Stimulated activated CD4-positive, alpha-beta T cell treated with anti-CD3 and anti-CD28 coated beads, Interleukin-2, amount 100 ng/mL, for 24 hours (primary cell): Measurements from ENCODE around the gene ZNF585A.
A peak's percentile ranks its signal among the peaks of the same experiment; 100 is the strongest.
"Not testable (repeated sequence)": the region's sequence is repeated elsewhere in the genome, so short reads cannot be mapped to it uniquely, and the experiment has no call there.

ENCODE experiments used
- DNase-seq, 2 donors: peaks; one replicate each; pipeline ENCODE4 v3.0.0-alpha.2; 2020

The ZNF585A gene

GRCh38 chr19:37172368-37173366, at the start of gene ZNF585A:
Gene ZNF585A (minus strand): TSS chr19:37172695. CDS start chr19:37169910, 2,785 bp downstream.
- peak; percentile 81 to 89 for DNase-seq

GRCh38 chr19:37221136-37221535, 48.6 kb upstream of the ZNF585A start:
- no peak for DNase-seq

GRCh38 chr19:37220383-37220782, 47.9 kb upstream of the ZNF585A start:
- no peak for DNase-seq

GRCh38 chr19:37218592-37218935, 46.1 kb upstream of the ZNF585A start:
- peak in 1 of 2 donors; percentile 5 for DNase-seq

DNA sequence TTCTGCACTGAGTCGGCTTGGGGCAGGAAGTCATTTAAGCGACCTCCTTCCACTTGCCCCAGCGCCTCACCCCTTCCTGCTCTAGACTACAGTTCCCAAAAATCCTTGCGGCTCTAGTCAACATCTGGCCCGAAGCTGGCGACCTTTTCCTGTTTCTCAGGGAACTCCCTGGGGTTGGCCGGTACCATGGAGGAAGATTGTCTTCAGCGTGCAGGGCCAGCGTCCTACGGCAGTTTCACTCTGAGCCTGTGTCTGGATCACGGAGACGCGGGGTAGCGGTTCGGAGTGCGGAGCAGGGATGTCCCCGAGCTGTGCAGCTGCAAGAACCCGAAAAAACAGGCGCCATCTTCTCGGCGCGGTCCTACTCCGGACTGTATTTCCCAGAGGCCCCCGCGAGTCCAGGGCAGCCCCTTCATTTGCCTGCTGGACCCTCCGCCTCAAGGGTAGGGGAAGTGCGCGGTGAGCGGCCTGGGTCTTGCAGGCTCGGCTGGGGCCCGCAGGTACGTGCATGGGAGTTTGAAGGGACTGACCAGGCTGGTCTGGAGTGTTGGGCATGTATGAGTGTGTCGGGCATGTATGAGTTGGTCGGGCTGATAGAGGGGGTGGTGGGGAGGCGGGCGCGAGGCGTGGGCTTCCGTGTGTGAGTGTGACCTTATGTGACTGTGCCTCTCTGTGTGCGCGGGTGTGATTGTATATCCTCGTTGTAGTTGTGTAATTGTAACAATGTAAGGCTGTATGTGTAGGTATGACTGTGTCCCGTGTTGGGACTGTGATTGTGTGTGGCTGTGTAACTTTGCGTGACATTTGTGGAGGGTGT, 45.5 kb upstream of the ZNF585A start, which contains the start of gene ZNF383:
Gene ZNF383 (plus strand): TSS at position 440 of the 817 bp plus-strand sequence. CDS start 12,240 bp downstream, outside the sequence.
- DNase-seq: peak; percentile 84 to 85

- no peak for DNase-seq
Observed at GRCh38 chr19:37217480-37217774, 44.9 kb upstream of the ZNF585A start.

GRCh38 chr19:37197768-37198167, 25.3 kb upstream of the ZNF585A start:
- no peak for DNase-seq

DNA sequence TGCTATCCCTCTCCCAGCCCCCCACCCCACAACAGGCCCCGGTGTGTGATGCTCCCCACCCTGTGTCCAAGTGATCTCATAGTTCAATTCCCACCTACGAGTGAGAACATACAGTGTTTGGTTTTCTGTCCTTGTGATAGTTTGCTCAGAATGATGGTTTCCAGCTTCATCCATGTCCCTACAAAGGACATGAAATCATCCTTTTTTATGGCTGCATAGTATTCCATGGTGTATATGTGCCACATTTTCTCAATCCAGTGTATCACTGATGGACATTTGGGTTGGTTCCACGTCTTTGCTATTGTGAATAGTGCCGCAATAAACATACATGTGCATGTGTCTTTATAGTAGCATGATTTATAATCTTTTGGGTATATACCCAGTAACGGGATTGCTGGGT, 24.6 kb upstream of the ZNF585A start:
- DNase-seq: not testable (repeated sequence)

DNA sequence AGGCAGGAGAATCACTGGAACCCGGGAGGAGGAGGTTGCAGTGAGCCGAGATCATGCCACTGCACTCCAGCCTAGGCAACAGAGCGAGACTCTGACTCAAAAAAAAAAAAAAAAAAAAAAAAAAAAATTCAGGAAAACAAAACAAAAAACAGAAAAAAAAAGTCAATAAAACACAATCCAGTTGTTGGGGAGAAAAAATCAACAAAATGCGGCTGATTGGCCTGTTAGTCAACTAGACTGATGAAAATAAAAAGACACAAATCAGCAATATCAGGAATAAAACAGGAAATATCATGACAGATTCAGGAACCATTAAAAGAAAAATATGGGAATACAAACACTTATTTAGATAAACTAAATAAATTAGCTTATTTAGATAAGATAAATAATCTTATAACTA, 22.8 kb upstream of the ZNF585A start:
- DNase-seq: not testable (repeated sequence)

GRCh38 chr19:37186071-37186470, 13.6 kb upstream of the ZNF585A start:
- DNase-seq: not testable (repeated sequence)

GRCh38 chr19:37165635-37166034, 6.9 kb downstream of the ZNF585A start:
- no peak for DNase-seq

DNA sequence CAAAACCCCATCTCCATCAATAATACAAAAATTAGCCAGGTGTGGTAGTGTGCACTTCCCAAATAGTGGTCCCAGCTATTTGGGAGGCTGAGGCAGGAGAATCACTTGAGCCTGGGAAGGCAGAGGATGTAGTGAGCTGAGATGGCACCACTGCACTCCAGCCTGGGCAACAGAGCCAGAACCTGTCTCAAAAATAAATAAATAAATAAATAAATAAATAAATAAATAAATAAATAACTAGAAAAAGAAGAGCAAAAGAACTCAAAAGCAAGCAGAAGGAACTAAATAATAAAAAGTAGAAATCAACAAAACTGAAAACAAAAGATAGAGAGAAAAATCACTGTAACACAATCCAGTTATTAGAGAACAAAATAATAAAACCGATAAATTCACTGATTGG, 12.3 kb downstream of the ZNF585A start:
- DNase-seq: no peak

GRCh38 chr19:37148214-37148613, 24.3 kb downstream of the ZNF585A start:
- no peak for DNase-seq

- no peak for DNase-seq
Observed at GRCh38 chr19:37136111-37136510, 36.4 kb downstream of the ZNF585A start.

DNA sequence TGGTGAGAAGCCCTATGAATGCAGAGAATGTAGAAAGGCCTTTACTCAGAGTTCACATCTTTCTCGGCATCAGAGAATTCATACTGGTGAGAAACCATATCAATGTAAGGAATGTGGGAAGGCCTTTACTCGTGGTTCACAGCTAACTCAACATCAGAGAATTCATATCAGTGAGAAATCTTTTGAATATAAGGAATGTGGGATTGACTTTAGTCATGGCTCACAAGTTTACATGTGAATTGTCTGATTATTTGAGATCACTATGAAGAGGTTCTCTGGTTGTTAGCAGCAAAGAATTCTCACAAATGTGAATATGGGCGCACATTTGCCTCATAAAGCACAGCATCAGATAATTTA, 43.7 kb downstream of the ZNF585A start:
- DNase-seq: no peak

DNA sequence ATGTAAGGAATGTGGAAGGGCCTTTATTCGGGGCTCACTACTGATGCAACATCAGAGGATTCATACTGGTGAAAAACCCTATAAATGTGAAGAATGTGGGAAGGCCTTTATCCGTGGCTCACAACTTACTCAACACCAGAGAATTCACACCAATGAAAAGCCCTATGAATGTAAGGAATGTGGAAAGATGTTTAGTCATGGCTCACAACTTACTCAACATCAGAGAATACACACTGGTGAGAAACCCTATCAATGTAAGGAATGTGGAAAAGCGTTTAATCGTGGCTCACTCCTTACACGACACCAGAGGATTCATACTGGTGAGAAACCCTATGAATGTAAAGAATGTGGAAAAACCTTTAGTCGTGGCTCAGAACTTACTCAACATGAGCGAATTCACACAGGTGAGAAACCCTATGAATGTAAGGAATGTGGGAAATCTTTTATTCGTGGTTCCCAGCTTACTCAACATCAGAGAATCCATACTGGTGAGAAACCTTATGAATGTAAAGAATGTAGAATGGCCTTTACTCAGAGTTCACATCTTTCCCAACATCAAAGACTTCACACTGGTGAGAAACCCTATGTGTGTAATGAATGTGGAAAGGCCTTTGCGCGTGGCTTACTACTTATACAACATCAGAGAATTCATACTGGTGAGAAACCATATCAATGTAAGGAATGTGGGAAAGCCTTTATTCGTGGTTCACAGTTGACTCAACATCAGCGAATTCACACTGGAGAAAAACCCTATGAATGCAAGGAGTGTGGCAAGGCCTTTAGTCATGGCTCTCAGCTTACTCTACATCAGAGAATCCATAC, 44.3 kb downstream of the ZNF585A start:
- DNase-seq: no peak

GRCh38 chr19:37122093-37122492, 50.4 kb downstream of the ZNF585A start:
- DNase-seq: not testable (repeated sequence)

DNA sequence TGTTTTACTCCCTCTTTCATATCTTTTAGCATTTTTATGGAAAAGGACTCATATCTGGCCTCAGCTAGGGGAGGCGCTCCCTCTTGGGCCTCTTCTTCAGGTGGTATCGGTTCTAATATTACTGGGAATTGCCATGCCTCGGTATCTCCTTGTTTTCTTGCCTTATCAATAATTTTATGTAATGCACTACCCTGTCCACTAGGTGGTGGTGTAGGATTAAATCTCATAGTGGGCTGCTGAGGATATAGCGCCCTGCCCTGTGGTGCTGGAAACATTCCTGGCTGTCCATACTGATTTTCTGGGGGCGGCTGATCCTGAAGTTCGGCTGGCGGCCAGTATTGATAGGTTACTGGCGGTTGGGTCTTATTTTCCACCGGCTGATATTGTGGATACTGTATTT, 58.5 kb downstream of the ZNF585A start:
- DNase-seq: no peak

DNA sequence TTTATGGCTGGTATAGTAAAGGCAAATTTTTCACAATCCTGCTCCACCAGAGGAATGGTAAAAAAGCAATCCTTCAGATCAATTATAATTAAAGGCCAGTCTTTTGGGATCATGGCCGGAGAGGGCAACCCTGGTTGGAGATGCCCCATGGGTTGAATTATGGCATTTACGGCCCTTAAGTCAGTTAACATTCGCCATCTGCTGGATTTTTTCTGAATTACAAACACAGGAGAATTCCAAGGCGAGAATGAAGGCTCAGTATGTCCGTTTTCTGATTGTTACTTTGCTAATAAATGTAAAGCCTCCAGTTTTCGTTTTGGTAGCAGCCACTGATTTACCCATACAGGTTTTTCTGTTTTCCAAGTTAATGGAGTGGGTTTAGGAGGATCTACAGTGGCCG, 60.7 kb downstream of the ZNF585A start:
- DNase-seq: not testable (repeated sequence)

GRCh38 chr19:37104135-37104534, 68.4 kb downstream of the ZNF585A start:
- not testable (repeated sequence) for DNase-seq

DNA sequence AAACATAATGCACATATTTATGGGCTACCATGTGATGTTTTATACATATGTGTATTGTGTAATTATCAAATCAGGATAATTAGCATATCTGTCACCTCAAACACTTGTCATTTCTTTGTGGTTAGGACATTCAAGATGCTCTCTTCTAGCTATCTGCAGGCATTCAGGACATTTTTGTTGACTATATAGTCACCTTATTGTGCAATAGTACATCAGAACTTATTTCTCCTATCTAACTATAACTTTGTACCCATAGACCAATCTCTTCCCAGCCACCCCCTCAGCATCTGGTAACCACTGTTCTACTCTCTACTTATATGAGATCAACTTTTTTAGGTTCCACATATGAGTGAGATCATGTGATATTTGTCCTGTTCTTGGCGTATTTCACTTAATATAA, 73.9 kb downstream of the ZNF585A start:
- DNase-seq: no peak

GRCh38 chr19:37095859-37096258, 76.6 kb downstream of the ZNF585A start:
- DNase-seq: no peak
